Upper lobe of left lung (tissue), 6 donors: ENCODE measurements around the gene HEBP2. TPM values are rescaled to one million over a fixed set of nuclear protein-coding genes. Genes with fewer than 3 reads are reported as not detected.

Experiments
- ATAC-seq, 2 donors: fragments of 200-7000 bp; cut with Tn5 transposase; one replicate each; pipeline ENCODE4 v1.9.1; 2022; ENCODE audit warnings: mild to moderate bottlenecking in 2 of 2, moderate library complexity in 2 of 2; ENCODE audit not compliant: low FRiP score in 2 of 2
- DNase-seq, 2 donors: peaks; one replicate each; pipeline ENCODE4 v3.0.0-alpha.2; 2019 to 2020
- H3K27ac ChIP-seq, 4 donors: fragments of 200-600 bp; sonication (generic); one replicate each; pipeline ENCODE4 v1.5.1; 2016 to 2019
- H3K27me3 ChIP-seq, 4 donors: fragments of 200-600 bp; sonication (generic); one replicate each; pipeline ENCODE4 v1.5.1; 2017 to 2019
- H3K36me3 ChIP-seq, 4 donors: fragments of 200-600 bp; sonication (generic); one replicate each; pipeline ENCODE4 v1.5.1; 2016 to 2019
- H3K4me1 ChIP-seq, 4 donors: fragments of 200-600 bp; sonication (generic); one replicate each; pipeline ENCODE4 v1.5.1; 2018 to 2019
- H3K4me3 ChIP-seq, 4 donors: fragments of 200-600 bp; sonication (generic); one replicate each; pipeline ENCODE4 v1.5.1; 2017 to 2019; ENCODE audit warnings: mild to moderate bottlenecking in 2 of 4, moderate library complexity in 1 of 4
- H3K9me3 ChIP-seq, 4 donors: fragments of 200-600 bp; sonication (generic); one replicate each; pipeline ENCODE4 v1.5.1; 2018 to 2019
- EP300 ChIP-seq, 4 donors: sonication (generic); formaldehyde crosslinking; IDR thresholded peaks; one replicate each; pipeline ENCODE4 v1.5.1; 2017; ENCODE audit warnings: antibody characterized with exemption in 4 of 4, control low read depth in 2 of 4
- POLR2A ChIP-seq, 4 donors: fragments of 450-650 bp; IDR thresholded peaks; one replicate each; pipeline ENCODE4 v1.5.1; 2016 to 2017; ENCODE audit warnings: antibody characterized with exemption in 4 of 4, mild to moderate bottlenecking in 2 of 4
- POLR2AphosphoS5 ChIP-seq, 2 donors: sonication (generic); formaldehyde crosslinking; IDR thresholded peaks; one replicate each; pipeline ENCODE4 v1.5.1; 2017; ENCODE audit warnings: antibody characterized with exemption in 2 of 2
- WGBS, 2 donors: methylation state at CpG; one replicate each; pipeline ENCODE4 v1.1.5; 2017 to 2018; 5-methylcytosine and 5-hydroxymethylcytosine counted together
- total RNA-seq, 6 donors: library from RNA; depleted of rRNA in 4 of 6; stranded (reverse); fragments of >200 nt in 4 of 6; gene quantifications; one replicate each; pipeline versions ENCODE4 v1.1.0 to v1.2.1, GENCODE V29; 2016 to 2021
- TF ChIP-seq, protein P1 (sequence below), 6 experiments: fragments of 450-650 bp in 4 of 6; fragments of 200-600 bp in 2 of 6; sonication (generic) in 2 of 6; IDR thresholded peaks; one replicate each; pipeline ENCODE4 v1.5.1; 2016 to 2019; ENCODE audit warnings: antibody characterized with exemption in 6 of 6
- donor health status: DM: no; HTN: no; CAD: no; lungs with moderate emphysema.
- donor health status: DM: no; HTN: yes; CAD: no; lungs with severe emphysema.

The HEBP2 gene
- total RNA-seq, 6 donors from 2014 or later, result 11.5 to 68.0 (median 48.6) TPM

DNA sequence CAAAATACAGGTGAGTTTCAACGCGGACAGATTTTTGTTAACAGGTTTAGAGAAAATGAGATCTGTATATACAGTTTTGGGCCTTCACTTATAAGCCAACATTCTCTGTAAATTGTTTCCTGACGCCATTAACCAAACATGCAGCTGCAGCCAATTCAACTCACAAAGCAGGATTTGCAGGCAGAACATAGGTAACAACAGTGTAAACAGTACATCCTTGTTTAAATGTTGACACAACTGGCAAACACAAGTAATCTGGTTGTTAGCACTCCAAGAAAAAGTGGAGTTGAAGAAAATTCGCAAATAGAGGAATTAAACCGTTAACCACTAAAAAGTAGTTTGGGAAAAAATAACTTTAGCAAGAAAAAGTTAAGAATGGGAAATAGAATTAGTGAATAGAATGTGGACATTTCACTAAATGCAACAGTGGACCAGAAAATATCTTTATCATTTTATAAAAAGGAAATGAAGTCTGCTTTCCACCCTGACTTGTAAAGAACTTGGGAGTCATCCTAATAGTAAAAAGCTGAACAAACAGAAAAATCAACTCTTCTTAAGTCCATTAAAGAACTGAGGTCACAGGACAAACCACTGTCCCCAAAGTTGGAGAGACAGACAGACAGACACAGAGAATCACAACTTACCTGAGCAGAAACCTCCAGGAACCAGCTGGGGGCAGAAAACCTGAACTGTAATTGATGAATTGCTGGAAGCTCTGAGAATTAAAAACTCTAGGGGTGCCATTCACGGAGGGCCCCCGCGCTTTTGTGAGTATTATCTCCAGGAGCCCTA, 16.2 kb upstream of the HEBP2 start:
- no peak overlapping the region for H3K4me3 ChIP-seq
- TF ChIP-seq POLR2AphosphoS5 (IDR thresholded peaks at IDR 0.05), result no peak
- TF ChIP-seq EP300 (IDR thresholded peaks at IDR 0.05), result no peak
- TF ChIP-seq, protein P1, sequence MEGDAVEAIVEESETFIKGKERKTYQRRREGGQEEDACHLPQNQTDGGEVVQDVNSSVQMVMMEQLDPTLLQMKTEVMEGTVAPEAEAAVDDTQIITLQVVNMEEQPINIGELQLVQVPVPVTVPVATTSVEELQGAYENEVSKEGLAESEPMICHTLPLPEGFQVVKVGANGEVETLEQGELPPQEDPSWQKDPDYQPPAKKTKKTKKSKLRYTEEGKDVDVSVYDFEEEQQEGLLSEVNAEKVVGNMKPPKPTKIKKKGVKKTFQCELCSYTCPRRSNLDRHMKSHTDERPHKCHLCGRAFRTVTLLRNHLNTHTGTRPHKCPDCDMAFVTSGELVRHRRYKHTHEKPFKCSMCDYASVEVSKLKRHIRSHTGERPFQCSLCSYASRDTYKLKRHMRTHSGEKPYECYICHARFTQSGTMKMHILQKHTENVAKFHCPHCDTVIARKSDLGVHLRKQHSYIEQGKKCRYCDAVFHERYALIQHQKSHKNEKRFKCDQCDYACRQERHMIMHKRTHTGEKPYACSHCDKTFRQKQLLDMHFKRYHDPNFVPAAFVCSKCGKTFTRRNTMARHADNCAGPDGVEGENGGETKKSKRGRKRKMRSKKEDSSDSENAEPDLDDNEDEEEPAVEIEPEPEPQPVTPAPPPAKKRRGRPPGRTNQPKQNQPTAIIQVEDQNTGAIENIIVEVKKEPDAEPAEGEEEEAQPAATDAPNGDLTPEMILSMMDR (IDR thresholded peaks at IDR 0.05), result no peak
- TF ChIP-seq POLR2A (IDR thresholded peaks at IDR 0.05), result no peak
- no peaks in the 10 kb centered on the region for H3K9me3 ChIP-seq
- no peaks in the 10 kb centered on the region for H3K4me1 ChIP-seq
- no peaks in the 10 kb centered on the region for H3K27me3 ChIP-seq
- no peaks in the 10 kb centered on the region for H3K36me3 ChIP-seq
- no peak overlapping the region for H3K27ac ChIP-seq
- WGBS, 2 donors, result 75 to 86% methylated on average over 8 of the region's 8 CpGs
- no peak for DNase-seq
- ATAC-seq, result no peak

- Histone ChIP-seq H3K9me3 (no peaks in the 10 kb centered on the region), H3K4me1 (no peaks in the 10 kb centered on the region), H3K36me3 (no peaks in the 10 kb centered on the region), H3K27me3 (no peaks in the 10 kb centered on the region), H3K4me3 (no peak overlapping the region), H3K27ac (no peak overlapping the region)
- TF ChIP-seq, protein P1 (IDR thresholded peaks at IDR 0.05), result no peak
- TF ChIP-seq POLR2A (IDR thresholded peaks at IDR 0.05), result no peak
- TF ChIP-seq POLR2AphosphoS5 (IDR thresholded peaks at IDR 0.05), result no peak
- no peak for TF ChIP-seq EP300 (IDR thresholded peaks at IDR 0.05)
- DNase-seq (no peak), ATAC-seq (no peak)
- 88 to 89% methylated on average over 5 of the region's 5 CpGs for WGBS, 2 donors
Observed at GRCh38 chr6:138389551-138389950, 14.5 kb upstream of the HEBP2 start.

DNA sequence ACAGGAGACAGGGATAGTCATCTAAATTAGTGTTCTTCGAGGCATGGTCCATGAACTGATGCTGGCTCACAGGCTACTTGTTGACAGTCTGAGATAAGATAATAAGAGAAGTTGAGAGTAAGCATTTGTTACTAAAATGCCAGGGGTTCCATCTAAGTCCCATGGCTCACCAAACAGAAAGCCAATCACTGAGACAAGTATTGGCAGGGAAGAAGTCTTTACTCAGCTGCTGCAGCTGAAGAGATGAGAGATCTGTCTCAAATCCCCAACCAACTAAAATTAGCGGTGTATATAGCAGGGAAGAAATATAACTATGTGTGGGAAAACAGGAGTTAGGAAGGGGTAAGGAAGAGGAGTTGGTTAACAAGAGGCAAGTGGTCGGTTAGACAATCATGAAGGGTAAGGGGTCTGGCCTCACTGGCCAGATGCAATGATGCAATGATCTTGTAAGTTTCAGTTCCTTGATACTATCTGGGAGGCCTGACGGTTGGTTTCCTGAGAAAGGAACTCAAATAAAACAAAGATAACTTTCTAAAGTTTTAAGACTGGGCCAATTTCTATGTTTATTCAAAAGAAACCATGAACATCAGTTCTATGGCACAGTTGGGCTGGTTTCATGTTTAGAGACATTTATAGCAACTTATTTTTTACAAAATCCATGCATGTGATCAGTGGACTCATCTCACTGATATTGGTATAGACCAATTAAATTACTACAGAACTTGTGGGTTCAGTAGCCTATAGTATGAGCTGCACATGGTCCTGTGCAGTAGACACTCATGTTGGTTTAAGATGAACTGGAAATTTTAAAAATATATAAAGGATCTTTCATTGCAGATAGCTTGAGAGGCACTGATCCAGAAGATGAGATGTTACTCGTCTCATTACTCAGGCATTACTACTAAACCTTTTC, 9.9 kb upstream of the HEBP2 start:
- ATAC-seq (no peak), DNase-seq (no peak)
- Histone ChIP-seq H3K36me3 (no peaks in the 10 kb centered on the region), H3K4me3 (no peak overlapping the region), H3K4me1 (no peaks in the 10 kb centered on the region), H3K27me3 (no peaks in the 10 kb centered on the region), H3K9me3 (no peaks in the 10 kb centered on the region), H3K27ac (no peak overlapping the region)
- TF ChIP-seq POLR2AphosphoS5 (IDR thresholded peaks at IDR 0.05) (no peak), EP300 (IDR thresholded peaks at IDR 0.05) (no peak), POLR2A (IDR thresholded peaks at IDR 0.05) (no peak)
- TF ChIP-seq, protein P1 (IDR thresholded peaks at IDR 0.05), result no peak
- WGBS, 2 donors, result 60 to 74% methylated on average over 5 of the region's 5 CpGs

DNA sequence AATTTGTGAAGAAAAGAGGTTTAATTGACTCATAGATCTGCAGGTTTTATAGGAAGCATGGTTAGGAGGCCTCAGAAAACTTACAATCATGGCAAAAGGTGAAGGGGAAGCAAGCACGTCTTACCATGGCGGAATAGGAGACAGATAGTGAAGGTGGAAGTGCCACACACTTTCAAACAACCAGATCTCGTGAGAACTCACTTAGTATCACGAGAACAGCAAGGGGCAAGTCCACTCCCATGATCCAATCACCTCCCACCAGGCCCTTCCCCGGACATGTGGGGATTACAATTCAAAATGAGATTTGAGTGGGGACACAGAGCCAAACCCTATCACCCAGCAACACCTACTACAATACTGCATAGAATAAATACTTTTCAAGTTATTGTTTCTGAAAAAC, 7.3 kb upstream of the HEBP2 start:
- 91 to 93% methylated on average over 5 of the region's 5 CpGs for WGBS, 2 donors
- DNase-seq, result no peak
- Histone ChIP-seq H3K4me3 (no peak overlapping the region), H3K36me3 (no peaks in the 10 kb centered on the region), H3K27me3 (no peaks in the 10 kb centered on the region), H3K27ac (no peak overlapping the region), H3K9me3 (no peaks in the 10 kb centered on the region), H3K4me1 (no peaks in the 10 kb centered on the region)
- TF ChIP-seq EP300 (IDR thresholded peaks at IDR 0.05) (no peak), POLR2A (IDR thresholded peaks at IDR 0.05) (no peak), POLR2AphosphoS5 (IDR thresholded peaks at IDR 0.05) (no peak)
- TF ChIP-seq, protein P1 (IDR thresholded peaks at IDR 0.05), result no peak
- no peak for ATAC-seq
